Activated T-helper 17 cell treated with anti-CD3 and anti-CD28 coated beads, Interleukin-2, amount 50 U/mL, for 72 hours (primary cell): ENCODE results near the gene LRRC8C. TPM values are rescaled to one million over a fixed set of nuclear protein-coding genes. Genes with fewer than 3 reads are reported as not detected.

Source experiments
- ATAC-seq: fragments of 150-1000 bp; cut with Tn5 transposase; replicated peaks from 2 replicates; pipeline ENCODE4 v1.10.0; 2021; ENCODE audit warnings: mild to moderate bottlenecking, moderate library complexity
- H3K27ac Mint-ChIP-seq: one replicate; pipeline ENCODE4 v1.8.0; 2022; ENCODE audit warnings: mixed read lengths
- H3K27me3 Mint-ChIP-seq: one replicate; pipeline ENCODE4 v1.8.0; 2022; ENCODE audit warnings: mixed read lengths
- H3K36me3 Mint-ChIP-seq: one replicate; pipeline ENCODE4 v1.8.0; 2022; ENCODE audit warnings: low read depth, mild to moderate bottlenecking, mixed read lengths
- H3K4me1 Mint-ChIP-seq: one replicate; pipeline ENCODE4 v1.8.0; 2022; ENCODE audit warnings: mixed read lengths
- H3K4me3 Mint-ChIP-seq: one replicate; pipeline ENCODE4 v1.8.0; 2022; ENCODE audit warnings: mild to moderate bottlenecking, mixed read lengths
- H3K9me3 Mint-ChIP-seq: one replicate; pipeline ENCODE4 v1.8.0; 2022; ENCODE audit warnings: mixed read lengths
- total RNA-seq, 2 donors: library from RNA; stranded (reverse); gene quantifications; one replicate each; pipeline ENCODE4 v1.2.3, GENCODE V29; 2022

Gene LRRC8C
- total RNA-seq, 2 donors from 2014 or later = 27.7 to 50.4 TPM

GRCh38 chr1:89705901-89706699, 73.2 kb downstream of the LRRC8C start:
- no peak overlapping the region for H3K4me3 Mint-ChIP-seq
- peaks cover 19% of the 10 kb centered on the region for H3K4me1 Mint-ChIP-seq
- ATAC-seq = no peak
- H3K36me3 Mint-ChIP-seq = peaks cover 93% of the 10 kb centered on the region
- no peaks in the 10 kb centered on the region for H3K9me3 Mint-ChIP-seq
- H3K27ac Mint-ChIP-seq = peak overlapping the region; percentile 28
- no peaks in the 10 kb centered on the region for H3K27me3 Mint-ChIP-seq

- Mint-ChIP-seq H3K27me3 (no peaks in the 10 kb centered on the region), H3K4me3 (no peak overlapping the region), H3K36me3 (peaks cover 93% of the 10 kb centered on the region), H3K27ac (peak overlapping the region; percentile 28), H3K9me3 (no peaks in the 10 kb centered on the region), H3K4me1 (peaks cover 24% of the 10 kb centered on the region)
- ATAC-seq = no peak
Observed at GRCh38 chr1:89706700-89707012, 73.7 kb downstream of the LRRC8C start.

- Mint-ChIP-seq H3K4me1 (peaks cover 18% of the 10 kb centered on the region), H3K4me3 (no peak overlapping the region), H3K27me3 (no peaks in the 10 kb centered on the region), H3K36me3 (peaks cover 93% of the 10 kb centered on the region), H3K27ac (peak overlapping the region; percentile 92), H3K9me3 (no peaks in the 10 kb centered on the region)
- ATAC-seq = no peak
Observed at GRCh38 chr1:89708751-89709375, 75.9 kb downstream of the LRRC8C start.

- H3K27me3 Mint-ChIP-seq = no peaks in the 10 kb centered on the region
- H3K4me3 Mint-ChIP-seq = no peak overlapping the region
- H3K27ac Mint-ChIP-seq = peak overlapping the region; percentile 46
- ATAC-seq = no peak
- H3K4me1 Mint-ChIP-seq = peaks cover 30% of the 10 kb centered on the region
- H3K9me3 Mint-ChIP-seq = no peaks in the 10 kb centered on the region
- peaks cover 100% of the 10 kb centered on the region for H3K36me3 Mint-ChIP-seq
Observed at GRCh38 chr1:89710498-89711139, 77.7 kb downstream of the LRRC8C start.

- H3K27me3 Mint-ChIP-seq = no peaks in the 10 kb centered on the region
- no peaks in the 10 kb centered on the region for H3K9me3 Mint-ChIP-seq
- no peak overlapping the region for H3K4me3 Mint-ChIP-seq
- ATAC-seq = no peak
- peaks cover 30% of the 10 kb centered on the region for H3K4me1 Mint-ChIP-seq
- H3K27ac Mint-ChIP-seq = peak overlapping the region; percentile 46
- peaks cover 100% of the 10 kb centered on the region for H3K36me3 Mint-ChIP-seq
Observed at GRCh38 chr1:89711140-89711778, 78.3 kb downstream of the LRRC8C start.

GRCh38 chr1:89712420-89712819, 79.5 kb downstream of the LRRC8C start:
- H3K4me1 Mint-ChIP-seq = peaks cover 30% of the 10 kb centered on the region
- ATAC-seq = no peak

GRCh38 chr1:89715677-89716076, 82.8 kb downstream of the LRRC8C start:
- peaks cover 97% of the 10 kb centered on the region for H3K36me3 Mint-ChIP-seq

More at GRCh38 chr1:89712420-89712819, 79.5 kb downstream of the LRRC8C start:
- Mint-ChIP-seq H3K9me3 (no peaks in the 10 kb centered on the region), H3K27ac (peak overlapping the region; percentile 56), H3K36me3 (peaks cover 100% of the 10 kb centered on the region), H3K27me3 (no peaks in the 10 kb centered on the region), H3K4me3 (no peak overlapping the region)

GRCh38 chr1:89719502-89720306, 86.8 kb downstream of the LRRC8C start:
- H3K9me3 Mint-ChIP-seq = no peaks in the 10 kb centered on the region
- H3K27ac Mint-ChIP-seq = peak overlapping the region; percentile 98
- H3K4me3 Mint-ChIP-seq = peak overlapping the region; percentile 74
- peak; percentile 85 for ATAC-seq
- peaks cover 81% of the 10 kb centered on the region for H3K36me3 Mint-ChIP-seq
- no peaks in the 10 kb centered on the region for H3K27me3 Mint-ChIP-seq
- peaks cover 46% of the 10 kb centered on the region for H3K4me1 Mint-ChIP-seq

More at GRCh38 chr1:89715677-89716076, 82.8 kb downstream of the LRRC8C start:
- H3K27ac Mint-ChIP-seq = peak overlapping the region; percentile 17
- H3K9me3 Mint-ChIP-seq = no peaks in the 10 kb centered on the region
- H3K4me3 Mint-ChIP-seq = no peak overlapping the region
- H3K4me1 Mint-ChIP-seq = peaks cover 40% of the 10 kb centered on the region
- no peak for ATAC-seq
- H3K27me3 Mint-ChIP-seq = no peaks in the 10 kb centered on the region

GRCh38 chr1:89720839-89721238, 87.9 kb downstream of the LRRC8C start:
- H3K36me3 Mint-ChIP-seq = peaks cover 81% of the 10 kb centered on the region
- no peaks in the 10 kb centered on the region for H3K27me3 Mint-ChIP-seq
- H3K4me1 Mint-ChIP-seq = peaks cover 51% of the 10 kb centered on the region
- peak overlapping the region; percentile 74 for H3K4me3 Mint-ChIP-seq
- peak overlapping the region; percentile 98 for H3K27ac Mint-ChIP-seq
- H3K9me3 Mint-ChIP-seq = peaks cover 1% of the 10 kb centered on the region
- no peak for ATAC-seq

GRCh38 chr1:89721351-89721750, 88.4 kb downstream of the LRRC8C start:
- H3K27ac Mint-ChIP-seq = peak overlapping the region; percentile 98
- no peaks in the 10 kb centered on the region for H3K27me3 Mint-ChIP-seq
- H3K36me3 Mint-ChIP-seq = peaks cover 81% of the 10 kb centered on the region
- H3K4me1 Mint-ChIP-seq = peaks cover 56% of the 10 kb centered on the region
- peak; percentile 26 for ATAC-seq
- H3K9me3 Mint-ChIP-seq = peaks cover 6% of the 10 kb centered on the region
- peak overlapping the region; percentile 74 for H3K4me3 Mint-ChIP-seq

- Mint-ChIP-seq H3K27ac (peak overlapping the region; percentile 99), H3K27me3 (no peaks in the 10 kb centered on the region), H3K4me1 (peaks cover 60% of the 10 kb centered on the region), H3K9me3 (peaks cover 7% of the 10 kb centered on the region), H3K4me3 (peak overlapping the region; percentile 73), H3K36me3 (peaks cover 65% of the 10 kb centered on the region)
- no peak for ATAC-seq
Observed at GRCh38 chr1:89723144-89723543, 90.2 kb downstream of the LRRC8C start.

- ATAC-seq = no peak
- H3K27ac Mint-ChIP-seq = peak overlapping the region; percentile 99
- H3K36me3 Mint-ChIP-seq = peaks cover 68% of the 10 kb centered on the region
- no peaks in the 10 kb centered on the region for H3K27me3 Mint-ChIP-seq
- H3K4me3 Mint-ChIP-seq = peak overlapping the region; percentile 73
- peaks cover 67% of the 10 kb centered on the region for H3K4me1 Mint-ChIP-seq
- peaks cover 7% of the 10 kb centered on the region for H3K9me3 Mint-ChIP-seq
Observed at GRCh38 chr1:89723863-89724262, 90.9 kb downstream of the LRRC8C start.

GRCh38 chr1:89724369-89725010, 91.6 kb downstream of the LRRC8C start:
- peak overlapping the region; percentile 99 for H3K27ac Mint-ChIP-seq
- ATAC-seq = peak; percentile 89
- H3K4me1 Mint-ChIP-seq = peaks cover 64% of the 10 kb centered on the region
- peaks cover 7% of the 10 kb centered on the region for H3K9me3 Mint-ChIP-seq
- peaks cover 65% of the 10 kb centered on the region for H3K36me3 Mint-ChIP-seq
- H3K27me3 Mint-ChIP-seq = no peaks in the 10 kb centered on the region
- H3K4me3 Mint-ChIP-seq = peak overlapping the region; percentile 73
